Trophoblast cell (in vitro differentiated cells and primary cell): Measurements from ENCODE around the gene CNNM2.

ENCODE experiments used
- DNase-seq, 2 donors: peaks; one replicate each; pipeline ENCODE4 v3.0.0-alpha.2; 2016
- H2AFZ ChIP-seq: 2 replicates; pipeline ENCODE4 v1.6.1; 2013; ENCODE audit warnings: low read length, moderate library complexity, mild to moderate bottlenecking; ENCODE audit not compliant: insufficient read depth, poor library complexity
- H2AK5ac ChIP-seq: 2 replicates; pipeline ENCODE4 v1.6.1; 2013; ENCODE audit warnings: mild to moderate bottlenecking, low read length
- H2BK120ac ChIP-seq: 2 replicates; pipeline ENCODE4 v1.6.1; 2013; ENCODE audit warnings: low read length, mild to moderate bottlenecking, moderate library complexity; ENCODE audit not compliant: insufficient read depth, poor library complexity
- H2BK12ac ChIP-seq: 2 replicates; pipeline ENCODE4 v1.6.1; 2013; ENCODE audit warnings: mild to moderate bottlenecking, low read length, moderate library complexity
- H2BK5ac ChIP-seq: 2 replicates; pipeline ENCODE4 v1.6.1; 2013; ENCODE audit warnings: low read length, low read depth, moderate library complexity, mild to moderate bottlenecking; ENCODE audit not compliant: poor library complexity
- H3K14ac ChIP-seq: 2 replicates; pipeline ENCODE4 v1.6.1; 2013; ENCODE audit warnings: mild to moderate bottlenecking, low read length
- H3K18ac ChIP-seq: 2 replicates; pipeline ENCODE4 v1.6.1; 2013; ENCODE audit warnings: mild to moderate bottlenecking, low read length
- H3K23ac ChIP-seq: 2 replicates; pipeline ENCODE4 v1.6.1; 2013; ENCODE audit warnings: low read length
- H3K27ac ChIP-seq: 2 replicates; pipeline ENCODE4 v1.5.1; 2013; ENCODE audit warnings: low read depth, mild to moderate bottlenecking, inconsistent platforms, low read length, moderate library complexity
- H3K27me3 ChIP-seq: 2 replicates; pipeline ENCODE4 v1.6.1; 2013; ENCODE audit warnings: inconsistent platforms, mild to moderate bottlenecking, low read length, moderate library complexity; ENCODE audit not compliant: insufficient read depth
- H3K36me3 ChIP-seq, 2 experiments: 1 replicate in 1 of 2; 2 replicates in 1 of 2; pipeline ENCODE4 v1.6.1; 2013; ENCODE audit warnings: low read length in 2 of 2, mild to moderate bottlenecking in 2 of 2, moderate library complexity in 1 of 2; ENCODE audit not compliant: insufficient read depth in 2 of 2, control insufficient read depth in 1 of 2
- H3K4ac ChIP-seq: 2 replicates; pipeline ENCODE4 v1.6.1; 2013; ENCODE audit warnings: low read depth, mild to moderate bottlenecking, low read length, moderate library complexity
- H3K4me1 ChIP-seq, 2 experiments: 1 replicate in 1 of 2; 2 replicates in 1 of 2; pipeline ENCODE4 v1.6.1; 2013; ENCODE audit warnings: low read length in 2 of 2, mild to moderate bottlenecking in 2 of 2, moderate library complexity in 1 of 2; ENCODE audit not compliant: insufficient read depth in 2 of 2, control insufficient read depth in 1 of 2
- H3K4me2 ChIP-seq: 2 replicates; pipeline ENCODE4 v1.6.1; 2013; ENCODE audit warnings: inconsistent platforms, mild to moderate bottlenecking, low read length, moderate library complexity
- H3K4me3 ChIP-seq: 2 replicates; pipeline ENCODE4 v1.5.1; 2013; ENCODE audit warnings: mild to moderate bottlenecking, low read depth, low read length, inconsistent platforms
- H3K79me1 ChIP-seq: one replicate; pipeline ENCODE4 v1.6.1; 2013; ENCODE audit warnings: low read length
- H3K79me2 ChIP-seq: 2 replicates; pipeline ENCODE4 v1.6.1; 2013; ENCODE audit warnings: low read length, mild to moderate bottlenecking; ENCODE audit not compliant: control insufficient read depth, insufficient read depth, poor library complexity
- H3K9ac ChIP-seq: 2 replicates; pipeline ENCODE4 v1.6.1; 2013; ENCODE audit warnings: mild to moderate bottlenecking, low read length
- H3K9me3 ChIP-seq: 2 replicates; pipeline ENCODE4 v1.6.1; 2013; ENCODE audit warnings: low read depth, mild to moderate bottlenecking, control low read depth, inconsistent platforms, low read length; ENCODE audit not compliant: insufficient read depth
- H4K12ac ChIP-seq: 2 replicates; pipeline ENCODE4 v1.6.1; 2013; ENCODE audit warnings: low read depth, mild to moderate bottlenecking, low read length, moderate library complexity
- H4K8ac ChIP-seq: 2 replicates; pipeline ENCODE4 v1.6.1; 2013; ENCODE audit warnings: low read depth, mild to moderate bottlenecking, low read length, moderate library complexity
- H4K91ac ChIP-seq: one replicate; pipeline ENCODE4 v1.6.1; 2013; ENCODE audit warnings: low read depth, mild to moderate bottlenecking, low read length, moderate library complexity
- WGBS: extraction: QIAGEN DNeasy Blood & Tissue Kit; methylation state at CpG from one replicate; pipeline ENCODE4 v1.1.7; 2013; ENCODE audit warnings: missing lambda C conversion rate; ENCODE audit not compliant: insufficient read length, insufficient coverage; ENCODE audit errors: extremely low coverage; 5-methylcytosine and 5-hydroxymethylcytosine counted together

The CNNM2 gene

GRCh38 chr10:102945449-102945848 is 27.4 kb downstream of the CNNM2 start:
- no peak overlapping the region for H3K14ac ChIP-seq
- no CpG with 5 or more reads among the region's 3 CpGs for WGBS
- no peak overlapping the region for H3K9ac ChIP-seq
- H3K4ac ChIP-seq = no peak overlapping the region
- H3K4me1 ChIP-seq = peaks cover 3 to 9% of the 10 kb centered on the region in 2 experiments
- no peak overlapping the region for H3K18ac ChIP-seq
- no peak overlapping the region for H3K23ac ChIP-seq
- H2BK5ac ChIP-seq = no peak overlapping the region
- no peak overlapping the region for H4K91ac ChIP-seq
- H3K9me3 ChIP-seq = no peaks in the 10 kb centered on the region
- no peak overlapping the region for H4K12ac ChIP-seq
- H3K4me2 ChIP-seq = no peak overlapping the region
- no peak for DNase-seq
- H2BK12ac ChIP-seq = no peak overlapping the region
- no peak overlapping the region for H2AK5ac ChIP-seq
- H3K79me2 ChIP-seq = no peaks in the 10 kb centered on the region
- H3K4me3 ChIP-seq = no peak overlapping the region
- H4K8ac ChIP-seq = no peak overlapping the region
- H3K27me3 ChIP-seq = no peaks in the 10 kb centered on the region
- peak overlapping the region; percentile 4 for H3K27ac ChIP-seq
- H2AFZ ChIP-seq = no peak overlapping the region
- no peak overlapping the region for H2BK120ac ChIP-seq
- H3K79me1 ChIP-seq = no peaks in the 10 kb centered on the region
- H3K36me3 ChIP-seq = no peaks in the 10 kb centered on the region

- no peak overlapping the region for H2BK12ac ChIP-seq
- H3K4me3 ChIP-seq = no peak overlapping the region
- no peak overlapping the region for H2BK5ac ChIP-seq
- H4K91ac ChIP-seq = no peak overlapping the region
- no peak overlapping the region for H4K8ac ChIP-seq
- H2BK120ac ChIP-seq = no peak overlapping the region
- H3K27ac ChIP-seq = peak overlapping the region; percentile 12
- H2AK5ac ChIP-seq = no peak overlapping the region
- H3K9me3 ChIP-seq = no peaks in the 10 kb centered on the region
- H3K4me2 ChIP-seq = no peak overlapping the region
- no peak overlapping the region for H4K12ac ChIP-seq
- no peak for DNase-seq
- no peak overlapping the region for H3K23ac ChIP-seq
- no peak overlapping the region for H3K9ac ChIP-seq
- H3K4ac ChIP-seq = no peak overlapping the region
- no peak overlapping the region for H3K18ac ChIP-seq
- no peak overlapping the region for H3K14ac ChIP-seq
- peaks cover 3 to 9% of the 10 kb centered on the region in 2 experiments for H3K4me1 ChIP-seq
- no peaks in the 10 kb centered on the region for H3K36me3 ChIP-seq
- H2AFZ ChIP-seq = no peak overlapping the region
- no peaks in the 10 kb centered on the region for H3K27me3 ChIP-seq
- H3K79me2 ChIP-seq = no peaks in the 10 kb centered on the region
- no peaks in the 10 kb centered on the region for H3K79me1 ChIP-seq
- WGBS = no CpG with 5 or more reads among the region's 2 CpGs
Observed at GRCh38 chr10:102945962-102946361, 27.9 kb downstream of the CNNM2 start.

GRCh38 chr10:102946992-102947391 is 28.9 kb downstream of the CNNM2 start:
- no CpG with 5 or more reads among the region's 2 CpGs for WGBS
- no peak for DNase-seq

GRCh38 chr10:102948176-102948575 is 30.1 kb downstream of the CNNM2 start:
- Histone ChIP-seq H2BK120ac (no peak overlapping the region), H3K27ac (no peak overlapping the region), H3K36me3 (no peaks in the 10 kb centered on the region), H3K14ac (no peak overlapping the region), H3K4me1 (peaks cover 0 to 3% of the 10 kb centered on the region in 2 experiments), H2AK5ac (no peak overlapping the region), H4K91ac (no peak overlapping the region), H3K23ac (no peak overlapping the region), H4K8ac (no peak overlapping the region), H3K4ac (no peak overlapping the region), H3K9ac (no peak overlapping the region), H3K18ac (no peak overlapping the region), H3K4me2 (no peak overlapping the region), H3K9me3 (no peaks in the 10 kb centered on the region), H4K12ac (no peak overlapping the region), H3K27me3 (no peaks in the 10 kb centered on the region), H2BK12ac (no peak overlapping the region), H3K79me1 (no peaks in the 10 kb centered on the region), H2AFZ (no peak overlapping the region), H3K4me3 (no peak overlapping the region), H2BK5ac (no peak overlapping the region), H3K79me2 (no peaks in the 10 kb centered on the region)
- DNase-seq = no peak
- no CpG with 5 or more reads among the region's 4 CpGs for WGBS

More at GRCh38 chr10:102946992-102947391, 28.9 kb downstream of the CNNM2 start:
- Histone ChIP-seq H3K4me3 (no peak overlapping the region), H2AK5ac (no peak overlapping the region), H3K79me1 (no peaks in the 10 kb centered on the region), H3K27me3 (no peaks in the 10 kb centered on the region), H2BK12ac (no peak overlapping the region), H3K4me2 (no peak overlapping the region), H2BK120ac (no peak overlapping the region), H4K8ac (no peak overlapping the region), H2AFZ (no peak overlapping the region), H3K9me3 (no peaks in the 10 kb centered on the region), H3K9ac (no peak overlapping the region), H3K18ac (no peak overlapping the region), H2BK5ac (no peak overlapping the region), H3K4ac (no peak overlapping the region), H3K36me3 (no peaks in the 10 kb centered on the region), H3K14ac (no peak overlapping the region), H4K91ac (no peak overlapping the region), H3K79me2 (no peaks in the 10 kb centered on the region), H3K27ac (no peak overlapping the region), H4K12ac (no peak overlapping the region), H3K4me1 (peaks cover 0 to 3% of the 10 kb centered on the region in 2 experiments), H3K23ac (no peak overlapping the region)
